SU-DHL-6 (cell line): ENCODE data around the gene ADGRD1.

ENCODE experiments used
- EZH2phosphoT487 ChIP-seq: fragments of 200-600 bp; sonication (generic), shearing (Covaris generic); conservative IDR thresholded peaks from 2 replicates; pipeline ENCODE4 v1.6.1; 2018; ENCODE audit warnings: mild to moderate bottlenecking, antibody characterized with exemption, low read length, moderate library complexity, mixed read lengths
- TF ChIP-seq, protein P1 (sequence below): fragments of 200-600 bp; sonication (generic); IDR thresholded peaks from one replicate; pipeline ENCODE4 v1.5.1; 2017; ENCODE audit warnings: antibody characterized with exemption, mild to moderate bottlenecking, low read length, moderate library complexity; ENCODE audit not compliant: insufficient read depth, poor library complexity, severe bottlenecking

DNA sequence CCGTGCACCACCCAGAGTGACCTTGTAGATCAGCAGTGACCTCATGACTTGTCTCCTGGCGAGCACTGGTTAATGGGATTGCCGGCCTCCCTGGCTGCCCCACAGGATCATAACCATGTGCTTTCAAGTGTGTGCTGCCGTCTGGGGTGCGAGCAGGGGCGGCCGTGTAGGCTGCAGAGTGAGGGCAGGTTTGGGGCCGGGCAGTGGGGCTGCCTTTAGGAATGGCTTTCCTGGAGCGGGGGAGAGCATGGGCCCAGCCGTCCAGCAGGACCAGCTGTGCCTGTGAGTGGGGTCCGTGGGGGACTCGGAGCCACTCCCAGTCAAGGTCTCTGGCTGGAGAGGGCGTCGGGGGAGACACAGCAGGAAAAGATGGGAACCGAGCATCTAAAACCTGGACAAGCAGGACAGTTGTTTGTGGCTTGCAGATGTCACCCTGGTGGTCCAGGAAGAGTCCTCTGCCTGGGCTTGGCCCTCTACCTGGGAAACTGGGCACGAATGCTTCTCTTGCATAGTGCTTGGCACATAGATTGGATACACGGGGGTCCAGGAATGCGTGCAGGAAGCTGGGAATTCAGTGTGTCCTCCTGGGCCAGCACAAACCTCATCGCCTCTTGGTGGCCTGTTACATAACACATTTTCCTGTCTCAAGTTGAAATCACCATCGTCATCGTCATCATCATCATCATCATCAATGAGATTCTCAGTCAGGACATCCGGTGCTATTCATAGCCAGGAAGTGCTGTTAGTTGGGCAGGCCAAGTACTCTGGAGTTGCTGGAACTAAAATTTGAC lies 96.0 kb downstream of the ADGRD1 start:
- no peak for TF ChIP-seq EZH2phosphoT487
- TF ChIP-seq, protein P1, sequence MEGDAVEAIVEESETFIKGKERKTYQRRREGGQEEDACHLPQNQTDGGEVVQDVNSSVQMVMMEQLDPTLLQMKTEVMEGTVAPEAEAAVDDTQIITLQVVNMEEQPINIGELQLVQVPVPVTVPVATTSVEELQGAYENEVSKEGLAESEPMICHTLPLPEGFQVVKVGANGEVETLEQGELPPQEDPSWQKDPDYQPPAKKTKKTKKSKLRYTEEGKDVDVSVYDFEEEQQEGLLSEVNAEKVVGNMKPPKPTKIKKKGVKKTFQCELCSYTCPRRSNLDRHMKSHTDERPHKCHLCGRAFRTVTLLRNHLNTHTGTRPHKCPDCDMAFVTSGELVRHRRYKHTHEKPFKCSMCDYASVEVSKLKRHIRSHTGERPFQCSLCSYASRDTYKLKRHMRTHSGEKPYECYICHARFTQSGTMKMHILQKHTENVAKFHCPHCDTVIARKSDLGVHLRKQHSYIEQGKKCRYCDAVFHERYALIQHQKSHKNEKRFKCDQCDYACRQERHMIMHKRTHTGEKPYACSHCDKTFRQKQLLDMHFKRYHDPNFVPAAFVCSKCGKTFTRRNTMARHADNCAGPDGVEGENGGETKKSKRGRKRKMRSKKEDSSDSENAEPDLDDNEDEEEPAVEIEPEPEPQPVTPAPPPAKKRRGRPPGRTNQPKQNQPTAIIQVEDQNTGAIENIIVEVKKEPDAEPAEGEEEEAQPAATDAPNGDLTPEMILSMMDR = no peak
